ENCODE data around the gene C1QTNF2.

Gene C1QTNF2

DNA sequence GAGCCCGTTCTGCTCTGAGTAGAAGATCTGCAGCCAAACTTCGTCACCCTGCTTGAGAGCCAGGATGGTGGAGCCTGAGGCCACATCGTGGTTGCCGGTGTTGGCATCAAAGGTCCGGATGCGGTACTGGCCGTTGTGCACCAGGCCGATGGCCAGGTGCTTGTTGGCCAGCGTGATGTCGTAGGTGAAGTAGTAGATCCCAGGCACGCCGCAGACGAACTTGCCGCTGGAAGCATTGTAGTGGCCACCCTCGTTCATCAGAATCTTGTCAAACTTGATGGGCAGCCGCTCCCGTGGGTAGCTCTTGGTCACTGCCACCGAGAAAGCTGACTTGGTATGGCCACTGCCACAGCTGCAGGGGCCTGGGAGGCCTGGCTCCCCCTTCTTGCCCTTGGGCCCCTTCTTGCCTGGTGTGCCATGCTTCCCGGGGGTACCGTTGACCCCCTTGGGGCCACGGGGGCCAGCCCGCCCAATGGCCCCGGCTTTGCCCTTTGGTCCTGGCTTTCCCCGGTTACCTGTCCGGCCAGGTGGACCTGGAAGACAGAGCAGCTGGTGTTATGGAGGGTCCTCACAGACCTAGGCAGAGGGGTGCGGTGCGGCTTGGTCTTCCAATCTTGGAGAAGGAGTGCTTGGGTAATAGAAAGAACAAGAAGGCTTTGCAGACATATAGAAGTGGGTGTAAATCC, 21.0 kb downstream of the C1QTNF2 start:
- Histone ChIP-seq H3K4me1 (ENCODE audit: control insufficient read depth in 2 of 2, insufficient read depth in 1 of 2, low read depth in 1 of 2, low read length in 2 of 2) (peaks cover 0 to 4% of the 10 kb centered on the region in 2 donors), H2BK120ac (ENCODE audit: low read depth, low read length) (no peak overlapping the region), H3K79me1 (ENCODE audit: low read depth, low read length) (no peaks in the 10 kb centered on the region), H3K23ac (ENCODE audit: low read depth, low read length, poor library complexity) (no peak overlapping the region), H2AFZ (ENCODE audit: low read length) (no peak overlapping the region), H4K91ac (ENCODE audit: low read depth, low read length, poor library complexity) (no peak overlapping the region), H2BK5ac (ENCODE audit: low read length) (no peak overlapping the region), H2AK5ac (ENCODE audit: low read depth, low read length) (peak overlapping the region; percentile 41), H3K4me2 (ENCODE audit: insufficient read depth, low read length, poor library complexity, severe bottlenecking) (no peak overlapping the region), H3K36me3 (replicated peaks in 1 of 2; ENCODE audit: control insufficient read depth in 2 of 2, insufficient read depth in 2 of 2, low read length in 2 of 2) (no peaks in the 10 kb centered on the region), H2BK15ac (ENCODE audit: low read length) (peak overlapping the region; percentile 27), H3K4ac (ENCODE audit: low read length) (no peak overlapping the region), H3K18ac (ENCODE audit: low read length) (peak overlapping the region; percentile 40), H3K4me3 (ENCODE audit: low read length in 2 of 2) (no peak overlapping the region), H3K27me3 (ENCODE audit: control insufficient read depth in 3 of 3, insufficient read depth in 3 of 3, low read depth in 1 of 3, low read length in 3 of 3) (peaks cover 0 to 2% (median 0%) of the 10 kb centered on the region in 3 experiments), H3K9ac (ENCODE audit: low read depth, low read length, poor library complexity) (no peak overlapping the region), H3K27ac (replicated peaks; ENCODE audit: low read length) (no peak overlapping the region), H3K9me3 (replicated peaks in 1 of 2; ENCODE audit: control insufficient read depth in 2 of 2, insufficient read depth in 1 of 2, low read depth in 1 of 2, low read length in 2 of 2) (no peaks in the 10 kb centered on the region), H4K8ac (ENCODE audit: low read depth, low read length) (no peak overlapping the region), H3K14ac (ENCODE audit: low read length) (no peak overlapping the region), H2BK12ac (ENCODE audit: low read length) (no peak overlapping the region)
- no peak for DNase-seq (ENCODE audit: low spot score)
- no CpG with 5 or more reads among the region's 27 CpGs for WGBS, 2 donors (ENCODE audit: extremely low coverage in 2 of 2, insufficient read length in 2 of 2, insufficient replicate concordance in 1 of 2)

DNA sequence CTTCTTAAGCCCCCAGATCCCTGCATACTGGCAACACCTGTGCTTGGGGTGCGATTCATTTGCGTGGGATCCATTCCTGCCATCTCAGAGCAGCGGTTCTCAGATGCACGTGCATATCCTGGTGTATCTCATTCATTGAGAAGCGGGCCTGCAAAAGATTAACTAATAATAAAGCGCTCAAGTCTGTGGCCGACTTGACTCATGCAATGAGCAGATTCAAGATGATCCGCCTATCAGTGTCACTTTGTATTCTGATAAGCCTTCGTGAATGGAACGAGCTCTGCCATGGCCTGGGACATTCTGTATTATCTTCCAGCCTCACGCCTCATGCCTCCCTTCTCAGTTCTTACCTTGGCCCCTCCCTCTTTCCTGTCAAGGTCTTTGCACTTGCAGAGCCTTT, 22.3 kb downstream of the C1QTNF2 start:
- Histone ChIP-seq H3K79me1 (ENCODE audit: low read depth, low read length) (no peaks in the 10 kb centered on the region), H2BK15ac (ENCODE audit: low read length) (no peak overlapping the region), H2BK12ac (ENCODE audit: low read length) (no peak overlapping the region), H3K4me3 (ENCODE audit: low read length in 2 of 2) (no peak overlapping the region), H3K36me3 (replicated peaks in 1 of 2; ENCODE audit: control insufficient read depth in 2 of 2, insufficient read depth in 2 of 2, low read length in 2 of 2) (no peaks in the 10 kb centered on the region), H3K18ac (ENCODE audit: low read length) (no peak overlapping the region), H3K4me2 (ENCODE audit: insufficient read depth, low read length, poor library complexity, severe bottlenecking) (no peak overlapping the region), H4K8ac (ENCODE audit: low read depth, low read length) (no peak overlapping the region), H4K91ac (ENCODE audit: low read depth, low read length, poor library complexity) (no peak overlapping the region), H2AK5ac (ENCODE audit: low read depth, low read length) (no peak overlapping the region), H3K4me1 (ENCODE audit: control insufficient read depth in 2 of 2, insufficient read depth in 1 of 2, low read depth in 1 of 2, low read length in 2 of 2) (peaks cover 0 to 4% of the 10 kb centered on the region in 2 donors), H3K14ac (ENCODE audit: low read length) (no peak overlapping the region), H3K9me3 (replicated peaks in 1 of 2; ENCODE audit: control insufficient read depth in 2 of 2, insufficient read depth in 1 of 2, low read depth in 1 of 2, low read length in 2 of 2) (no peaks in the 10 kb centered on the region), H3K23ac (ENCODE audit: low read depth, low read length, poor library complexity) (no peak overlapping the region), H3K9ac (ENCODE audit: low read depth, low read length, poor library complexity) (no peak overlapping the region), H3K27me3 (ENCODE audit: control insufficient read depth in 3 of 3, insufficient read depth in 3 of 3, low read depth in 1 of 3, low read length in 3 of 3) (peaks cover 0 to 2% (median 0%) of the 10 kb centered on the region in 3 experiments), H3K27ac (replicated peaks; ENCODE audit: low read length) (no peak overlapping the region), H3K4ac (ENCODE audit: low read length) (no peak overlapping the region), H2BK5ac (ENCODE audit: low read length) (no peak overlapping the region), H2AFZ (ENCODE audit: low read length) (no peak overlapping the region), H2BK120ac (ENCODE audit: low read depth, low read length) (no peak overlapping the region)
- WGBS, 2 donors (ENCODE audit: extremely low coverage in 2 of 2, insufficient read length in 2 of 2, insufficient replicate concordance in 1 of 2) = no CpG with 5 or more reads among the region's 11 CpGs
- DNase-seq (ENCODE audit: low spot score) = no peak

DNA sequence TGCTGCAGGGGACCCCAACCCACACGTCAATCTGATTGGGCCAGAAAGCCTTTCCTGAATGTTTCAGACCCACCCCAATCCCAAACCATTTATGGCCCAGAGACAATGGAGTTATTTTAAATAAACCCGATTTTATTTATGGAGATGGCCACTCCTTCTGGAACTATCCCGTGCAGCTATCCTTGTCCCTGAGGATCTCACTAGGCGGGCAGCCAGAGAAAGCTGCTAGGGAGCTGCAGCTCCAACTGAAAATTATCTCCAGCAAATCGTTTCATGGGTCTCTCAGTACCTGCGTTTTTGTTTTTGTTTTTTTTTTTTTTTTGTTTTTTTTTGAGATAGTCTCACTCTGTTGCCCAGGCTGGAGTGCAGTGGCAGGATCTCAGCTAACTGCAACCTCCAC, 23.0 kb downstream of the C1QTNF2 start:
- no CpG with 5 or more reads among the region's 6 CpGs for WGBS, 2 donors (ENCODE audit: extremely low coverage in 2 of 2, insufficient read length in 2 of 2, insufficient replicate concordance in 1 of 2)
- H3K4ac ChIP-seq (ENCODE audit: low read length) = no peak overlapping the region

DNA sequence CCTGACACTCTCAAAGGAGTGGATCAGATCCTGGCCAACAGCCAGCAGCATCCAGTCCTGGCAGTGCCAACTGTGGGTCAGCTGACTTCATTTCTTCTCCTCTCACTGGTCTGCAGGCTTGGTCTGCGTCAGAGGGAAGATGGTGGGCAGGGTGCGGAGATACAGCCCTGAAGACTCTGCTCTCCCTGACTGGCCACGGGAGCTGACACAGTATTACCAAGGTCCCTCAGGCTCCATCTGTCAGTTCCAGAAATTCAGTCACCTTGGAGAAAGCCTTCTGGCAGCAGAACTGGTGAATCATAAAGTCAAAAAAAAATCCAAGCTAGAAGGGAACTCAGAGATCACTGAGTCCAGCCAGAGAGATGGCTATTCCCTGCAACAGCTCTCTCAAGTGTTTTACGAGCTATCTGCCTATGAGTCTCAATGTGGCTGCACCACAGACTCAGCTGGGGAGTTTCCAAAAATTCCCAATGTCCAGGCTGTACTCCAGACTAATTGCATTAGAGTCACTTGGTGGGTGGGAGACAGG, 27.9 kb downstream of the C1QTNF2 start:
- Histone ChIP-seq H3K79me1 (ENCODE audit: low read depth, low read length) (no peaks in the 10 kb centered on the region), H3K36me3 (replicated peaks in 1 of 2; ENCODE audit: control insufficient read depth in 2 of 2, insufficient read depth in 2 of 2, low read length in 2 of 2) (no peaks in the 10 kb centered on the region)

More for the DNA sequence above, 23.0 kb downstream of the C1QTNF2 start:
- H3K4me2 ChIP-seq (ENCODE audit: insufficient read depth, low read length, poor library complexity, severe bottlenecking) = no peak overlapping the region
- H3K27me3 ChIP-seq (ENCODE audit: control insufficient read depth in 3 of 3, insufficient read depth in 3 of 3, low read depth in 1 of 3, low read length in 3 of 3) = peaks cover 0 to under 1% (median 0%) of the 10 kb centered on the region in 3 experiments
- H3K18ac ChIP-seq (ENCODE audit: low read length) = no peak overlapping the region
- no peak overlapping the region for H3K27ac ChIP-seq (replicated peaks; ENCODE audit: low read length)
- H3K9ac ChIP-seq (ENCODE audit: low read depth, low read length, poor library complexity) = no peak overlapping the region
- H4K8ac ChIP-seq (ENCODE audit: low read depth, low read length) = no peak overlapping the region
- H2BK12ac ChIP-seq (ENCODE audit: low read length) = no peak overlapping the region
- no peaks in the 10 kb centered on the region for H3K36me3 ChIP-seq (replicated peaks in 1 of 2; ENCODE audit: control insufficient read depth in 2 of 2, insufficient read depth in 2 of 2, low read length in 2 of 2)
- no peak overlapping the region for H4K91ac ChIP-seq (ENCODE audit: low read depth, low read length, poor library complexity)
- H3K79me1 ChIP-seq (ENCODE audit: low read depth, low read length) = no peaks in the 10 kb centered on the region
- no peak overlapping the region for H2AFZ ChIP-seq (ENCODE audit: low read length)
- H3K14ac ChIP-seq (ENCODE audit: low read length) = no peak overlapping the region
- H3K23ac ChIP-seq (ENCODE audit: low read depth, low read length, poor library complexity) = no peak overlapping the region
- no peak overlapping the region for H3K4me3 ChIP-seq (ENCODE audit: low read length in 2 of 2)
- no peak overlapping the region for H2BK5ac ChIP-seq (ENCODE audit: low read length)
- no peak overlapping the region for H2AK5ac ChIP-seq (ENCODE audit: low read depth, low read length)
- no peak overlapping the region for H2BK120ac ChIP-seq (ENCODE audit: low read depth, low read length)
- peaks cover 0 to 4% of the 10 kb centered on the region in 2 donors for H3K4me1 ChIP-seq (ENCODE audit: control insufficient read depth in 2 of 2, insufficient read depth in 1 of 2, low read depth in 1 of 2, low read length in 2 of 2)
- no peaks in the 10 kb centered on the region for H3K9me3 ChIP-seq (replicated peaks in 1 of 2; ENCODE audit: control insufficient read depth in 2 of 2, insufficient read depth in 1 of 2, low read depth in 1 of 2, low read length in 2 of 2)
- DNase-seq (ENCODE audit: low spot score) = no peak
- H2BK15ac ChIP-seq (ENCODE audit: low read length) = no peak overlapping the region

More for the DNA sequence above, 27.9 kb downstream of the C1QTNF2 start:
- H3K27ac ChIP-seq (replicated peaks; ENCODE audit: low read length) = no peak overlapping the region
- H3K27me3 ChIP-seq (ENCODE audit: control insufficient read depth in 3 of 3, insufficient read depth in 3 of 3, low read depth in 1 of 3, low read length in 3 of 3) = no peaks in the 10 kb centered on the region
- H4K8ac ChIP-seq (ENCODE audit: low read depth, low read length) = no peak overlapping the region
- no peak for DNase-seq (ENCODE audit: low spot score)
- H3K23ac ChIP-seq (ENCODE audit: low read depth, low read length, poor library complexity) = no peak overlapping the region
- H2AK5ac ChIP-seq (ENCODE audit: low read depth, low read length) = no peak overlapping the region
- H2BK12ac ChIP-seq (ENCODE audit: low read length) = no peak overlapping the region
- no peak overlapping the region for H3K14ac ChIP-seq (ENCODE audit: low read length)
- H2AFZ ChIP-seq (ENCODE audit: low read length) = no peak overlapping the region
- H3K9me3 ChIP-seq (replicated peaks in 1 of 2; ENCODE audit: control insufficient read depth in 2 of 2, insufficient read depth in 1 of 2, low read depth in 1 of 2, low read length in 2 of 2) = no peaks in the 10 kb centered on the region
- no peak overlapping the region for H2BK120ac ChIP-seq (ENCODE audit: low read depth, low read length)
- no peak overlapping the region for H3K9ac ChIP-seq (ENCODE audit: low read depth, low read length, poor library complexity)
- H3K4ac ChIP-seq (ENCODE audit: low read length) = no peak overlapping the region
- H3K4me1 ChIP-seq (ENCODE audit: control insufficient read depth in 2 of 2, insufficient read depth in 1 of 2, low read depth in 1 of 2, low read length in 2 of 2) = peaks cover 0 to 4% of the 10 kb centered on the region in 2 donors
- H3K4me3 ChIP-seq (ENCODE audit: low read length in 2 of 2) = no peak overlapping the region
- no peak overlapping the region for H4K91ac ChIP-seq (ENCODE audit: low read depth, low read length, poor library complexity)
- no peak overlapping the region for H2BK5ac ChIP-seq (ENCODE audit: low read length)
- H2BK15ac ChIP-seq (ENCODE audit: low read length) = no peak overlapping the region
- H3K18ac ChIP-seq (ENCODE audit: low read length) = no peak overlapping the region
- H3K4me2 ChIP-seq (ENCODE audit: insufficient read depth, low read length, poor library complexity, severe bottlenecking) = no peak overlapping the region
- WGBS, 2 donors (ENCODE audit: extremely low coverage in 2 of 2, insufficient read length in 2 of 2, insufficient replicate concordance in 1 of 2) = no CpG with 5 or more reads among the region's 4 CpGs
